A673 (cell line): Measurements from ENCODE around the gene ANKRD17. TPM values are rescaled to one million over a fixed set of nuclear protein-coding genes. Genes with fewer than 3 reads are reported as not detected.

Experiments
- BruUV-seq: library from RNA; stranded (reverse); fragments of 400-500 nt; replicated peaks from 2 replicates; lab custom pipeline; 2021; lab: Mats Ljungman, UMichigan
- CTCF ChIA-PET: fragments of 300-600 bp; sonication (Branson Sonifier 250); formaldehyde crosslinking; loops from one replicate; lab custom pipeline; 2022; ENCODE audit warnings: antibody characterized with exemption; lab: Charles Lee
- POLR2A ChIA-PET: fragments of 300-600 bp; sonication (Branson Sonifier 250); formaldehyde crosslinking; loops from one replicate; lab custom pipeline; 2022; ENCODE audit warnings: antibody characterized with exemption; ENCODE audit not compliant: low non-redundant PET; lab: Charles Lee
- DNase-seq: peaks from one replicate; pipeline ENCODE4 v3.0.0-alpha.2; 2015; ENCODE audit warnings: low spot score
- H3K27ac ChIP-seq: fragments of 200-600 bp; sonication (generic); 2 replicates; pipeline ENCODE4 v1.5.1; 2016; ENCODE audit warnings: mixed run types, low read depth, mild to moderate bottlenecking, mixed read lengths, antibody characterized with exemption, low read length; ENCODE audit not compliant: poor library complexity, severe bottlenecking
- H3K27me3 ChIP-seq: fragments of 200-600 bp; sonication (generic); replicated peaks from 2 replicates; pipeline ENCODE4 v1.6.1; 2017; ENCODE audit warnings: mixed run types, low read depth, mild to moderate bottlenecking, mixed read lengths, antibody characterized with exemption, low read length; ENCODE audit not compliant: insufficient read depth, poor library complexity
- H3K36me3 ChIP-seq: fragments of 200-600 bp; sonication (generic); 2 replicates; pipeline ENCODE4 v1.6.1; 2016; ENCODE audit warnings: mixed run types, mild to moderate bottlenecking, mixed read lengths, antibody characterized with exemption, low read length; ENCODE audit not compliant: insufficient read depth, poor library complexity, severe bottlenecking
- H3K4me1 ChIP-seq: fragments of 200-600 bp; sonication (generic); 2 replicates; pipeline ENCODE4 v1.6.1; 2017; ENCODE audit warnings: mixed run types, mild to moderate bottlenecking, mixed read lengths, antibody characterized with exemption, low read length; ENCODE audit not compliant: insufficient read depth, poor library complexity, severe bottlenecking
- H3K4me3 ChIP-seq: fragments of 200-600 bp; sonication (generic); 2 replicates; pipeline ENCODE4 v1.5.1; 2016; ENCODE audit warnings: low read depth, mixed run types, mild to moderate bottlenecking, mixed read lengths, low read length; ENCODE audit not compliant: poor library complexity, severe bottlenecking
- H3K9me3 ChIP-seq: fragments of 200-600 bp; sonication (generic); 2 replicates; pipeline ENCODE4 v1.6.1; 2016; ENCODE audit warnings: mixed run types, low read depth, mild to moderate bottlenecking, mixed read lengths, antibody characterized with exemption, low read length; ENCODE audit not compliant: poor library complexity, severe bottlenecking
- EZH2 ChIP-seq: fragments of 200-600 bp; sonication (generic); IDR thresholded peaks from 2 replicates; pipeline ENCODE4 v1.6.1; 2017; ENCODE audit warnings: borderline replicate concordance, low read depth, mild to moderate bottlenecking, mixed read lengths, antibody characterized with exemption, low read length; ENCODE audit not compliant: poor library complexity, severe bottlenecking
- intact Hi-C: fragments of 100-400 bp; cut with micrococcal nuclease; formaldehyde crosslinking; loops from one replicate; pipeline ENCODE4 v1.10.0; 2022; ENCODE audit not compliant: unreplicated experiment
- total RNA-seq: library from RNA; stranded (reverse); gene quantifications from 2 replicates; pipeline ENCODE4 v1.2.3, GENCODE V29; 2021
- TF ChIP-seq, protein P1 (sequence below): fragments of 300-800, 200-600 bp; sonication (generic); conservative IDR thresholded peaks from 2 replicates; pipeline ENCODE4 v1.5.1; 2017; ENCODE audit warnings: low read depth, mild to moderate bottlenecking, antibody characterized with exemption, low read length, moderate library complexity, mixed read lengths

The ANKRD17 gene
- total RNA-seq, 1 experiment from 2014 or later, result 58.4 TPM

DNA sequence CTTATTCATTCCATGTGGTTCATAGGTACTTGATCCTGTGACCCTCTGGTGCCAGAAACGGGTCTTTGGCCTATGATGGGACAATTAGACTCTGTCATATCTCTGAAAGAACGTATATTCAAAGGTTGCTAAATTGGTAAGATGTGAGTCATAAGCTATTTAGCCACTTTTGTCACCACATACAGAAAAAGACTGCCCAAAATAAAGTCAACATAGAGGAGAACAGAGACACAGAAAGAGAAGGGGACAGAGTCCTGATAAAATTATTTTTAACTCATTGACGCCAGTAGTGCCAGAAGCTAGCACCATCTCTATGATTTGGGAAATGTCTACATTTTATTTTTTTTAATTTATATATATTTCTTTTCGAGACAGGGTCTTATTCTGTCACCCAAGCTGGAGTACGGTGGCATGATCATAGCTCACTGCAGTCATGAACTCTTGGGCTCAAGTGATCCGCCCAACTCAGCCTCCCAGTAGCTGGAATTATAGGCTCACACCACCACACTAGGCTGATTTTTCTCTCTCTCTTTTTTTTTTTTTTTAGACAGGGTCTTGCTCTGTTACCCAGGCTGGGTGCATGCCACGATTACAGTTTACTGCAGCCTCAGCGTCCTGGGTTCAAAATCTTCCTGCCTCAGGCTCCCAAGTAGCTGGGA is 96.9 kb downstream of the ANKRD17 start:
- POLR2A ChIA-PET, result no interaction called here
- Histone ChIP-seq H3K4me1 (no peaks in the 10 kb centered on the region), H3K27me3 (no peaks in the 10 kb centered on the region), H3K4me3 (no peak overlapping the region), H3K36me3 (peaks cover 10% of the 10 kb centered on the region), H3K9me3 (no peaks in the 10 kb centered on the region), H3K27ac (no peak overlapping the region)
- no peak for DNase-seq
- no TSS peak for BruUV-seq
- no peak for TF ChIP-seq EZH2
- TF ChIP-seq, protein P1, sequence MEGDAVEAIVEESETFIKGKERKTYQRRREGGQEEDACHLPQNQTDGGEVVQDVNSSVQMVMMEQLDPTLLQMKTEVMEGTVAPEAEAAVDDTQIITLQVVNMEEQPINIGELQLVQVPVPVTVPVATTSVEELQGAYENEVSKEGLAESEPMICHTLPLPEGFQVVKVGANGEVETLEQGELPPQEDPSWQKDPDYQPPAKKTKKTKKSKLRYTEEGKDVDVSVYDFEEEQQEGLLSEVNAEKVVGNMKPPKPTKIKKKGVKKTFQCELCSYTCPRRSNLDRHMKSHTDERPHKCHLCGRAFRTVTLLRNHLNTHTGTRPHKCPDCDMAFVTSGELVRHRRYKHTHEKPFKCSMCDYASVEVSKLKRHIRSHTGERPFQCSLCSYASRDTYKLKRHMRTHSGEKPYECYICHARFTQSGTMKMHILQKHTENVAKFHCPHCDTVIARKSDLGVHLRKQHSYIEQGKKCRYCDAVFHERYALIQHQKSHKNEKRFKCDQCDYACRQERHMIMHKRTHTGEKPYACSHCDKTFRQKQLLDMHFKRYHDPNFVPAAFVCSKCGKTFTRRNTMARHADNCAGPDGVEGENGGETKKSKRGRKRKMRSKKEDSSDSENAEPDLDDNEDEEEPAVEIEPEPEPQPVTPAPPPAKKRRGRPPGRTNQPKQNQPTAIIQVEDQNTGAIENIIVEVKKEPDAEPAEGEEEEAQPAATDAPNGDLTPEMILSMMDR, result no peak
- CTCF ChIA-PET, result no interaction called here
- intact Hi-C loops, result no loop called here

DNA sequence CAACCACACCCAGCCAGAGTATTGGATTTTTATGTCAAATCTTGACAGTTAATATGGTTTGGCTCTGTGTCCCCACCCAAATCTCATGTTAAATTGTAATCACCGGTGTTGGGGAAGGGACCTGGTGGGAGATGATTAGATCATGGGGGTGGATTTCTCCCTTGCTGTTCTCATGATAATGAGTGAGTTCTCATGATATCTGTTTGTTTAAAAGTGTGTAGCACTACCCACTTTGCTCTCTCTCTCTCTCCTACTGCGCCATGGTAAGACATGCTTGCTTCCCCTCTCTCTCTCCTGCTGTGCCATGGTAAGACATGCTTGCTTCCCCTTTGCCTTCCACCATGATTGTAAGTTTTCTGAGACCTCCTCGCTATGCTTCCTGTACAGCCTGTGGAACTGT is 102.2 kb downstream of the ANKRD17 start:
- ChIA-PET POLR2A (no interaction called here), CTCF (no interaction called here)
- H3K4me1 ChIP-seq, result no peaks in the 10 kb centered on the region
- DNase-seq, result no peak
- no peak overlapping the region for H3K27ac ChIP-seq
- no peaks in the 10 kb centered on the region for H3K9me3 ChIP-seq
- H3K36me3 ChIP-seq, result no peaks in the 10 kb centered on the region
- H3K27me3 ChIP-seq, result no peaks in the 10 kb centered on the region
- BruUV-seq, result no TSS peak
- no peak overlapping the region for H3K4me3 ChIP-seq
- TF ChIP-seq EZH2, result no peak
- intact Hi-C loops, result no loop called here

DNA sequence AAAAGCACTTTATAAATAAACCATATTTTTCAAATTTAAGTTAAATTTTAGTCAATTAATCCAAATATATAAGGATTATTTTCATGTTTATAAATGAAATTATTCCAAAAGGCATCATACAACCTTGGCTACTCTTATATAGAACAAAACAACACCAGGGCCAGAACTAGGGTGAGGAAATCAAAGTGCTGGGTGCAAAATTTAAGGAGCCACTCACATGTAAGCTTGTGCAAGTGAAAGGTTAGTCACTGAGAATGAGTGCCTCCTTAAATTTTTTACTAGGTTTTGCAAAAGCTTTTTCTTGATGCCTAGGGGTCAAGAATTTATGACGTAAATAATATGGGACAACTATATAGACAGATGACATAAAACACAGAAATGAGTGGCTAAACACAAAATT is 105.7 kb downstream of the ANKRD17 start:
- H3K36me3 ChIP-seq, result peaks cover 8% of the 10 kb centered on the region
- POLR2A ChIA-PET, result no interaction called here

More for the DNA sequence above, 105.7 kb downstream of the ANKRD17 start:
- no TSS peak for BruUV-seq
- H3K4me1 ChIP-seq, result no peaks in the 10 kb centered on the region
- H3K27me3 ChIP-seq, result no peaks in the 10 kb centered on the region
- H3K27ac ChIP-seq, result no peak overlapping the region
- no peak overlapping the region for H3K4me3 ChIP-seq
- CTCF ChIA-PET, result no interaction called here
- no peak for TF ChIP-seq EZH2
- TF ChIP-seq, protein P1, result no peak
- H3K9me3 ChIP-seq, result no peaks in the 10 kb centered on the region
- DNase-seq, result no peak
- intact Hi-C loops, result no loop called here
